ENCODE results near the gene EML2. TPM values are rescaled to one million over a fixed set of nuclear protein-coding genes. Genes with fewer than 3 reads are reported as not detected.
A peak's percentile ranks its signal among the peaks of the same experiment; 100 is the strongest.

The EML2 gene
- total RNA-seq, 1 experiment from 2014 or later = 110 TPM

GRCh38 chr19:45585158-45585577, 54.0 kb downstream of the EML2 start:
- Mint-ChIP-seq H3K27ac (ENCODE audit: low read depth, unreplicated experiment) (peak overlapping the region; percentile 98), H3K9me3 (ENCODE audit: unreplicated experiment) (no peaks in the 10 kb centered on the region), H3K4me3 (ENCODE audit: unreplicated experiment) (peak overlapping the region; percentile 97), H3K4me1 (ENCODE audit: insufficient read depth, unreplicated experiment) (peaks cover 11% of the 10 kb centered on the region), H3K36me3 (ENCODE audit: insufficient read depth, unreplicated experiment) (peaks cover 15% of the 10 kb centered on the region), H3K27me3 (ENCODE audit: insufficient read depth, unreplicated experiment) (no peaks in the 10 kb centered on the region)
- TF ChIP-seq, protein P1, sequence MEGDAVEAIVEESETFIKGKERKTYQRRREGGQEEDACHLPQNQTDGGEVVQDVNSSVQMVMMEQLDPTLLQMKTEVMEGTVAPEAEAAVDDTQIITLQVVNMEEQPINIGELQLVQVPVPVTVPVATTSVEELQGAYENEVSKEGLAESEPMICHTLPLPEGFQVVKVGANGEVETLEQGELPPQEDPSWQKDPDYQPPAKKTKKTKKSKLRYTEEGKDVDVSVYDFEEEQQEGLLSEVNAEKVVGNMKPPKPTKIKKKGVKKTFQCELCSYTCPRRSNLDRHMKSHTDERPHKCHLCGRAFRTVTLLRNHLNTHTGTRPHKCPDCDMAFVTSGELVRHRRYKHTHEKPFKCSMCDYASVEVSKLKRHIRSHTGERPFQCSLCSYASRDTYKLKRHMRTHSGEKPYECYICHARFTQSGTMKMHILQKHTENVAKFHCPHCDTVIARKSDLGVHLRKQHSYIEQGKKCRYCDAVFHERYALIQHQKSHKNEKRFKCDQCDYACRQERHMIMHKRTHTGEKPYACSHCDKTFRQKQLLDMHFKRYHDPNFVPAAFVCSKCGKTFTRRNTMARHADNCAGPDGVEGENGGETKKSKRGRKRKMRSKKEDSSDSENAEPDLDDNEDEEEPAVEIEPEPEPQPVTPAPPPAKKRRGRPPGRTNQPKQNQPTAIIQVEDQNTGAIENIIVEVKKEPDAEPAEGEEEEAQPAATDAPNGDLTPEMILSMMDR (IDR thresholded peaks at IDR 0.05; ENCODE audit: unreplicated experiment) = no peak
- ChIA-PET CTCF (interaction anchor here (1.4 to 2.4 kb wide), 3 partner anchors 27 to 57 kb away, joined by 4 to 8 read pairs (median 4); no protein-coding TSS in a partner anchor), POLR2A (interaction anchor here (0.5 to 2.8 kb wide), 9 partner anchors 9 to 301 kb away, joined by 3 to 20 read pairs (median 8); partner anchors contain the start of genes EML2, IRF2BP1, QPCTL and SNRPD2)
- intact Hi-C loops (cut with micrococcal nuclease) = no loop called here
- BruUV-seq (replicated peaks) = no TSS peak
- DNase-seq (ENCODE audit: unreplicated experiment) = no peak

DNA sequence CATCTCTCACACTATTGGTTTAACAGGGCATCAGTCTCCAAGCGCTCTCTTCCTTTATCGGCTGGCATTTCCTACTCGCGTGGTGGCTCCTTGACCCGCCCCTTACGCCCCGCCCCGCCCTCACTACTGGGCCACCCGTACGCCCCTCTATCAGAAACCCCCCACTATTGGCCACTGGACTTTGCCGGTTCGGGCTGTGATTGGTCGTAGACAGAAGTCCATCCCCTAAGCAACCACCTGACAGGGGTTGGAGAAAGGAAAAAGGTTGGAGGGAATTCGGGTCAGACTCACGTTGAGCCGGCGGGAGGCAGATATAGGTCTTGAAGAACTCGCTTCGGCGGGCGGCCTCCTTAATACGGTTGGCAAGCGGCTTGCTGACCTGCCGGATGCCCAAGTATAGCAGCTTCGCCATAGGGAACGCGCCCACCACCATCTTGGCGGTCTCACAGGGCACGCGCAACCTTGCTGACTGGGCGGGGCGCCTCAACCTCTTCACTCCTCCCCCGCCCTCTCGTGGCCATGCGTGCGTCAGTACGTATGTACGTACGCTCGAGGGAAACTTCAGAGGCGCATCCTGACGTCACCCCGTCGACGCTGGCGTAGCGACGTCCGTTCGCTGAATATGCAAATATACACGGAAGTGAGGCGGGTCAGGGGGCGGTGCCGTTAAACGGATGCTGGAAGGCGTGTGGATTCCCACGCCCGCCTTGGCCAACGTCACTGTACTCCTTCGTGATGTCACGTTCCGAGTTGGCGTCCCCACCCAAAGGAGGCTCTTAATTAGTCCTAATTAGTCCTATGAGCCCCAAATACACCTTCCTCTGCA, 54.7 kb downstream of the EML2 start, which contains the start of gene OPA3:
OPA3 (minus strand) TSS at position 471 of the 826 bp plus-strand sequence; CDS start at position 433, 38 bp downstream.
- BruUV-seq (replicated peaks) = TSS peak; percentile 85
- intact Hi-C loops (cut with micrococcal nuclease) = no loop called here
- TF ChIP-seq, protein P1 (IDR thresholded peaks at IDR 0.05; ENCODE audit: unreplicated experiment) = no peak
- Mint-ChIP-seq H3K27ac (ENCODE audit: low read depth, unreplicated experiment) (peak within 1 kb of the TSS; percentile 98), H3K36me3 (ENCODE audit: insufficient read depth, unreplicated experiment) (peaks cover 15% of the 10 kb centered on the region), H3K4me1 (ENCODE audit: insufficient read depth, unreplicated experiment) (peaks cover 11% of the 10 kb centered on the region), H3K4me3 (ENCODE audit: unreplicated experiment) (peak within 1 kb of the TSS; percentile 97), H3K9me3 (ENCODE audit: unreplicated experiment) (no peaks in the 10 kb centered on the region), H3K27me3 (ENCODE audit: insufficient read depth, unreplicated experiment) (no peaks in the 10 kb centered on the region)
- peak; percentile 100 for DNase-seq (ENCODE audit: unreplicated experiment)
- POLR2A ChIA-PET = interaction anchor here (0.5 to 2.8 kb wide), 29 partner anchors 9 to 302 kb away, joined by 3 to 20 read pairs (median 4); partner anchors contain the start of genes EML2, IRF2BP1, PPP1R13L and QPCTL
- CTCF ChIA-PET = interaction anchor here (0.6 to 2.4 kb wide), 5 partner anchors 26 to 59 kb away, joined by 3 to 8 read pairs (median 4); no protein-coding TSS in a partner anchor

- DNase-seq (ENCODE audit: unreplicated experiment) = no peak
Measured at GRCh38 chr19:45581576-45581975, 57.6 kb downstream of the EML2 start.

More at GRCh38 chr19:45581576-45581975, 57.6 kb downstream of the EML2 start:
- H3K27ac Mint-ChIP-seq (ENCODE audit: low read depth, unreplicated experiment) = no peak overlapping the region
- H3K36me3 Mint-ChIP-seq (ENCODE audit: insufficient read depth, unreplicated experiment) = peaks cover 22% of the 10 kb centered on the region
- ChIA-PET CTCF (interaction anchor here (1.1 to 1.6 kb wide), 2 partner anchors 61 to 101 kb away, joined by 4 to 5 read pairs; no protein-coding TSS in a partner anchor), POLR2A (interaction anchor here (1.2 kb wide), 1 partner anchor 16 kb away, joined by 3 read pairs; no protein-coding TSS in a partner anchor)
- H3K27me3 Mint-ChIP-seq (ENCODE audit: insufficient read depth, unreplicated experiment) = no peaks in the 10 kb centered on the region
- peaks cover 32% of the 10 kb centered on the region for H3K4me1 Mint-ChIP-seq (ENCODE audit: insufficient read depth, unreplicated experiment)
- no peaks in the 10 kb centered on the region for H3K9me3 Mint-ChIP-seq (ENCODE audit: unreplicated experiment)
- TF ChIP-seq, protein P1 (IDR thresholded peaks at IDR 0.05; ENCODE audit: unreplicated experiment) = no peak
- H3K4me3 Mint-ChIP-seq (ENCODE audit: unreplicated experiment) = no peak overlapping the region
- intact Hi-C loops (cut with micrococcal nuclease) = no loop called here
- no TSS peak for BruUV-seq (replicated peaks)
